ENCODE data around the gene FANCM. TPM values are rescaled to one million over a fixed set of nuclear protein-coding genes. Genes with fewer than 3 reads are reported as not detected.
A peak's percentile ranks its signal among the peaks of the same experiment; 100 is the strongest.

Gene FANCM
- total and polyA plus RNA-seq, 8 donors: 0.92 to 15.2 (median 3.0) TPM

- Histone ChIP-seq H3K27me3 (no peaks in the 10 kb centered on the region), H3K4me1 (peaks cover 19 to 72% (median 37%) of the 10 kb centered on the region in 4 donors), H3K4me3 (peak overlapping the region; percentile 59 to 86 (median 80)), H3K9me3 (no peaks in the 10 kb centered on the region), H3K36me3 (peaks cover 0 to 10% (median 8%) of the 10 kb centered on the region in 4 donors), H3K27ac (peak overlapping the region; percentile 78 to 91 (median 85))
- intact Hi-C loops (cut with DNase I; ENCODE audit: low total_unique reads): loop anchor here (10.0 kb wide), 1 partner anchor 131 kb away; no protein-coding TSS in a partner anchor
- WGBS, 5 donors: 0 to 1% (median 1%) methylated on average over 9 of the region's 9 CpGs
- no peak for TF ChIP-seq POLR2AphosphoS5 (IDR thresholded peaks at IDR 0.05)
- TF ChIP-seq POLR2A (IDR thresholded peaks at IDR 0.05): no peak
- no peak for TF ChIP-seq EP300 (IDR thresholded peaks at IDR 0.05)
- no peak for TF ChIP-seq CTCF (IDR thresholded peaks at IDR 0.05)
- DNase-seq: no peak
Observed at GRCh38 chr14:45133683-45134050, 2.1 kb upstream of the FANCM start.

- peak; percentile 97 to 99 for DNase-seq
- Histone ChIP-seq H3K9me3 (no peaks in the 10 kb centered on the region), H3K4me1 (peaks cover 19 to 73% (median 34%) of the 10 kb centered on the region in 4 donors), H3K27ac (peak within 1 kb of the TSS; percentile 78 to 91 (median 85)), H3K4me3 (peak within 1 kb of the TSS; percentile 59 to 86 (median 80)), H3K27me3 (no peaks in the 10 kb centered on the region), H3K36me3 (peaks cover 0 to 4% (median 2%) of the 10 kb centered on the region in 4 donors)
- 0 to 1% (median 0%) methylated on average over 48 to 53 of the region's 53 CpGs for WGBS, 5 donors
- intact Hi-C loops (cut with DNase I; ENCODE audit: low total_unique reads): loop anchor here (10.0 kb wide), 1 partner anchor 130 kb away; no protein-coding TSS in a partner anchor
- no peak for TF ChIP-seq EP300 (IDR thresholded peaks at IDR 0.05)
- peak in 2 of 4 donors; percentile 67 to 75 for TF ChIP-seq POLR2A (IDR thresholded peaks at IDR 0.05)
- TF ChIP-seq POLR2AphosphoS5 (IDR thresholded peaks at IDR 0.05): peak; percentile 61 to 95 (median 93)
Observed at GRCh38 chr14:45134051-45134958, 1.4 kb upstream of the FANCM start, which contains the start of gene FKBP3. Gene FKBP3 (minus strand): TSS chr14:45134481. CDS start chr14:45134456, 25 bp downstream.

GRCh38 chr14:45135156-45135555, 574 bp upstream of the FANCM start:
- TF ChIP-seq POLR2A (IDR thresholded peaks at IDR 0.05) (no peak), POLR2AphosphoS5 (IDR thresholded peaks at IDR 0.05) (no peak), EP300 (IDR thresholded peaks at IDR 0.05) (no peak), CTCF (IDR thresholded peaks at IDR 0.05) (no peak)
- H3K4me1 ChIP-seq: peaks cover 19 to 65% (median 34%) of the 10 kb centered on the region in 4 donors
- intact Hi-C loops (cut with DNase I; ENCODE audit: low total_unique reads): loop anchor here (10.0 kb wide), 1 partner anchor 130 kb away; no protein-coding TSS in a partner anchor
- H3K36me3 ChIP-seq: no peaks in the 10 kb centered on the region
- peak overlapping the region; percentile 59 to 86 (median 80) for H3K4me3 ChIP-seq
- peak in 1 of 2 donors; percentile 57 for DNase-seq
- WGBS, 5 donors: 0 to 2% (median 1%) methylated on average over 7 of the region's 7 CpGs
- peak overlapping the region; percentile 20 to 91 (median 85) for H3K27ac ChIP-seq
- H3K27me3 ChIP-seq: no peaks in the 10 kb centered on the region
- H3K9me3 ChIP-seq: no peaks in the 10 kb centered on the region

- Histone ChIP-seq H3K9me3 (no peaks in the 10 kb centered on the region), H3K36me3 (no peaks in the 10 kb centered on the region), H3K4me3 (peak overlapping the region; percentile 59 to 86 (median 80)), H3K27me3 (no peaks in the 10 kb centered on the region), H3K4me1 (peaks cover 19 to 54% (median 34%) of the 10 kb centered on the region in 4 donors), H3K27ac (peak overlapping the region in 4 of 5 donors; percentile 68 to 90 (median 76))
- intact Hi-C loops (cut with DNase I; ENCODE audit: low total_unique reads): loop anchor here (10.0 kb wide), 1 partner anchor 128 kb away; no protein-coding TSS in a partner anchor
- DNase-seq: no peak
- 1 to 2% (median 2%) methylated on average over 7 of the region's 7 CpGs for WGBS, 5 donors
- no peak for TF ChIP-seq POLR2AphosphoS5 (IDR thresholded peaks at IDR 0.05)
- TF ChIP-seq CTCF (IDR thresholded peaks at IDR 0.05): no peak
- TF ChIP-seq POLR2A (IDR thresholded peaks at IDR 0.05): no peak
- TF ChIP-seq EP300 (IDR thresholded peaks at IDR 0.05): no peak
Observed at GRCh38 chr14:45136399-45136798, 669 bp downstream of the FANCM start.
